HCT116 (cell line): Measurements from ENCODE around the gene GPR146. TPM values are rescaled to one million over a fixed set of nuclear protein-coding genes. Genes with fewer than 3 reads are reported as not detected.

ENCODE experiments used
- ATAC-seq: fragments of 200-7000 bp; cut with Tn5 transposase; 2 replicates; pipeline ENCODE4 v1.9.1; 2020; ENCODE audit warnings: mild to moderate bottlenecking, moderate library complexity
- BruUV-seq: library from RNA; stranded (reverse); fragments of 400-500 nt; replicated peaks from 2 replicates; lab custom pipeline; 2021; lab: Mats Ljungman, UMichigan
- CTCF ChIA-PET: fragments of 300-600 bp; sonication (Branson Sonifier 250); formaldehyde crosslinking; loops from one replicate; lab custom pipeline; 2021; ENCODE audit warnings: antibody characterized with exemption; lab: Charles Lee
- POLR2A ChIA-PET: fragments of 300-600, 350-600 bp; sonication (Branson Sonifier 250); formaldehyde crosslinking; loops from one replicate; lab custom pipeline; 2021; ENCODE audit warnings: antibody characterized with exemption; lab: Charles Lee
- RAD21 ChIA-PET, 2 experiments: fragments of 300-600 bp; sonication (Branson Sonifier 250); formaldehyde crosslinking; loops; one replicate each; lab custom pipeline; 2023; ENCODE audit warnings: low total read pairs in 2 of 2; ENCODE audit not compliant: uncharacterized antibody in 2 of 2, unreplicated experiment in 2 of 2, low non-redundant PET in 1 of 2; lab: Charles Lee
- DNase-seq: peaks from one replicate; pipeline ENCODE4 v3.0.0-alpha.2; 2010; ENCODE audit warnings: low read depth, low spot score
- H2AFZ ChIP-seq: fragments of 200-600 bp; shearing (Covaris generic), sonication (generic); 2 replicates; pipeline ENCODE4 v1.6.1; 2017; ENCODE audit warnings: low read depth, mixed run types, mixed read lengths, antibody characterized with exemption, low read length; ENCODE audit not compliant: poor library complexity, severe bottlenecking
- H3K27ac ChIP-seq: 2 replicates; pipeline ENCODE4 v1.5.1; 2012; ENCODE audit warnings: low read depth, low read length
- H3K27me3 ChIP-seq: fragments of 200-600 bp; sonication (generic); 2 replicates; pipeline ENCODE4 v1.6.1; 2016; ENCODE audit warnings: mixed run types, low read length, mixed read lengths; ENCODE audit not compliant: insufficient read depth
- H3K36me3 ChIP-seq, 2 experiments: fragments of 200-500 bp in 1 of 2; fragments of 200-600 bp in 1 of 2; sonication (Bioruptor generic) in 1 of 2; sonication (generic) in 1 of 2; 2 replicates each; pipeline versions ENCODE4 v1.5.1 to v1.6.1; 2014 to 2016; ENCODE audit warnings: low read length in 2 of 2, inconsistent platforms in 1 of 2, mixed read lengths in 1 of 2, mixed run types in 1 of 2; ENCODE audit not compliant: insufficient read depth in 2 of 2, control insufficient read depth in 1 of 2
- H3K4me1 ChIP-seq, 2 experiments: fragments of 200-600 bp in 1 of 2; sonication (generic) in 1 of 2; 2 replicates each; pipeline versions ENCODE4 v1.5.1 to v1.6.1; 2012 to 2017; ENCODE audit warnings: low read length in 2 of 2, inconsistent platforms in 1 of 2, mild to moderate bottlenecking in 1 of 2, mixed read lengths in 1 of 2, mixed run types in 1 of 2, moderate library complexity in 1 of 2; ENCODE audit not compliant: insufficient read depth in 2 of 2, control insufficient read depth in 1 of 2
- H3K4me2 ChIP-seq: fragments of 200-600 bp; sonication (generic); 2 replicates; pipeline ENCODE4 v1.6.1; 2017; ENCODE audit warnings: mixed run types, low read length, mixed read lengths
- H3K4me3 ChIP-seq, 2 experiments: fragments of 200-600 bp in 1 of 2; sonication (generic) in 1 of 2; replicated peaks in 1 of 2; 2 replicates each; pipeline ENCODE4 v1.5.1; 2011 to 2016; ENCODE audit warnings: low read length in 2 of 2, control low read depth in 1 of 2, low read depth in 1 of 2, mild to moderate bottlenecking in 1 of 2, mixed read lengths in 1 of 2, mixed run types in 1 of 2
- H3K79me2 ChIP-seq: fragments of 200-600 bp; sonication (generic); 2 replicates; pipeline ENCODE4 v1.6.1; 2017; ENCODE audit warnings: mild to moderate bottlenecking, mixed run types, low read length, moderate library complexity, mixed read lengths; ENCODE audit not compliant: insufficient read depth
- H3K9ac ChIP-seq: fragments of 200-600 bp; sonication (generic); 2 replicates; pipeline ENCODE4 v1.6.1; 2016; ENCODE audit warnings: low read length, mixed read lengths
- H3K9me2 ChIP-seq: fragments of 200-600 bp; sonication (generic), shearing (Covaris generic); 2 replicates; pipeline ENCODE4 v1.6.1; 2017; ENCODE audit warnings: mixed run types, mild to moderate bottlenecking, moderate library complexity; ENCODE audit not compliant: insufficient read depth
- H3K9me3 ChIP-seq, 2 experiments: fragments of 200-500 bp in 1 of 2; fragments of 200-600 bp in 1 of 2; sonication (Bioruptor generic) in 1 of 2; sonication (generic) in 1 of 2; 2 replicates each; pipeline ENCODE4 v1.6.1; 2014 to 2017; ENCODE audit warnings: low read length in 2 of 2, mixed read lengths in 2 of 2, inconsistent platforms in 1 of 2, low read depth in 1 of 2, mild to moderate bottlenecking in 1 of 2, mixed run types in 1 of 2, moderate library complexity in 1 of 2; ENCODE audit not compliant: control insufficient read depth in 1 of 2, insufficient read depth in 1 of 2
- H4K20me1 ChIP-seq: fragments of 200-600 bp; sonication (generic), shearing (Covaris generic); 2 replicates; pipeline ENCODE4 v1.6.1; 2017; ENCODE audit warnings: mixed run types, mild to moderate bottlenecking, moderate library complexity; ENCODE audit not compliant: insufficient read depth
- ATF3 ChIP-seq: IDR thresholded peaks from 2 replicates; pipeline ENCODE4 v1.6.1; 2012
- CEBPB ChIP-seq: IDR thresholded peaks from 2 replicates; pipeline ENCODE4 v1.6.1; 2012; ENCODE audit warnings: low read depth
- CTCF ChIP-seq, 3 experiments: fragments of 200-600 bp in 1 of 3; sonication (generic) in 1 of 3; IDR thresholded peaks in 2 of 3; conservative IDR thresholded peaks in 1 of 3; 2 replicates each; pipeline ENCODE4 v1.5.1; 2012 to 2017; ENCODE audit warnings: low read depth in 2 of 3, low read length in 2 of 3, antibody characterized with exemption in 1 of 3, borderline replicate concordance in 1 of 3, control low read depth in 1 of 3, mild to moderate bottlenecking in 1 of 3, mixed read lengths in 1 of 3, mixed run types in 1 of 3, moderate library complexity in 1 of 3; ENCODE audit not compliant: insufficient read depth in 1 of 3
- EGR1 ChIP-seq: IDR thresholded peaks from 2 replicates; pipeline ENCODE4 v1.6.1; 2012; ENCODE audit warnings: low read depth
- EZH2 ChIP-seq: fragments of 200-600 bp; sonication (generic); IDR thresholded peaks from 2 replicates; pipeline ENCODE4 v1.6.1; 2017; ENCODE audit warnings: antibody characterized with exemption, mixed run types
- EZH2phosphoT487 ChIP-seq: fragments of 200-600 bp; IDR thresholded peaks from 2 replicates; pipeline ENCODE4 v1.6.1; 2018; ENCODE audit warnings: antibody characterized with exemption, borderline replicate concordance
- FOSL1 ChIP-seq: IDR thresholded peaks from 2 replicates; pipeline ENCODE4 v1.6.1; 2012; ENCODE audit warnings: low read depth
- MAX ChIP-seq: IDR thresholded peaks from 2 replicates; pipeline ENCODE4 v1.6.1; 2012
- POLR2AphosphoS5 ChIP-seq: IDR thresholded peaks from 2 replicates; pipeline ENCODE4 v1.6.1; 2011; ENCODE audit warnings: mild to moderate bottlenecking, low read depth, low read length, moderate library complexity
- RAD21 ChIP-seq: IDR thresholded peaks from 2 replicates; pipeline ENCODE4 v1.6.1; 2012; ENCODE audit warnings: low read depth, mild to moderate bottlenecking
- REST ChIP-seq: IDR thresholded peaks from 2 replicates; pipeline ENCODE4 v1.6.1; 2012; ENCODE audit warnings: low read depth
- SIN3A ChIP-seq: IDR thresholded peaks from 2 replicates; pipeline ENCODE4 v1.6.1; 2012; ENCODE audit warnings: low read depth
- SP1 ChIP-seq: IDR thresholded peaks from 2 replicates; pipeline ENCODE4 v1.6.1; 2012; ENCODE audit warnings: low read depth
- SRF ChIP-seq: IDR thresholded peaks from 2 replicates; pipeline ENCODE4 v1.6.1; 2012; ENCODE audit warnings: low read depth
- TCF7L2 ChIP-seq: IDR thresholded peaks from 2 replicates; pipeline ENCODE4 v1.7.0; 2011; ENCODE audit warnings: borderline replicate concordance, inconsistent platforms; ENCODE audit not compliant: insufficient read depth, insufficient read length; ENCODE audit errors: extremely low read depth
- YY1 ChIP-seq: IDR thresholded peaks from 2 replicates; pipeline ENCODE4 v1.6.1; 2011; ENCODE audit warnings: low read length, low read depth, moderate library complexity, mild to moderate bottlenecking; ENCODE audit not compliant: insufficient replicate concordance; ENCODE audit errors: extremely low read depth
- ZBTB33 ChIP-seq: IDR thresholded peaks from 2 replicates; pipeline ENCODE4 v1.6.1; 2011; ENCODE audit warnings: mild to moderate bottlenecking, low read length, moderate library complexity; ENCODE audit not compliant: insufficient replicate concordance; ENCODE audit errors: extremely low read depth
- ZFX ChIP-seq: fragments of 450-650 bp; IDR thresholded peaks from 2 replicates; pipeline ENCODE4 v1.6.1; 2017
- ZNF274 ChIP-seq: fragments of 200-500 bp; sonication (Bioruptor generic); IDR thresholded peaks from 2 replicates; pipeline ENCODE4 v1.6.1; 2014; ENCODE audit warnings: mild to moderate bottlenecking, low read depth, low read length, inconsistent platforms
- intact Hi-C: fragments of 100-400 bp; cut with micrococcal nuclease; formaldehyde crosslinking; loops from 2 replicates; pipeline ENCODE4 v1.10.0; 2022
- total RNA-seq: library from RNA; stranded (reverse); gene quantifications from one replicate; pipeline ENCODE4 v1.2.1, GENCODE V29; 2021; ENCODE audit not compliant: unreplicated experiment

GPR146 gene
- total RNA-seq, 1 experiment from 2014 or later: 2.4 TPM

GRCh38 chr7:1061180-1061579, 16.8 kb downstream of the GPR146 start:
- CTCF ChIA-PET: interaction anchor here (1.1 kb wide), 1 partner anchor 68 kb away, joined by 3 read pairs; no protein-coding TSS in a partner anchor
- peaks cover 3% of the 10 kb centered on the region; the same call in 1 of the 2 replicates for H3K79me2 ChIP-seq
- no peak overlapping the region for H3K27ac ChIP-seq
- H3K9me2 ChIP-seq: no peaks in the 10 kb centered on the region
- H3K4me1 ChIP-seq: 0 out of 4 replicates have a peak, but pooled peaks cover 0 to 2% of the 10 kb centered on the region in 2 experiments
- POLR2A ChIA-PET: no interaction called here
- intact Hi-C loops: loop anchor here (10.0 kb wide), 1 partner anchor 156 kb away; no protein-coding TSS in a partner anchor
- ATAC-seq (no peak), DNase-seq (no peak)
- H2AFZ ChIP-seq: no peak overlapping the region
- no TSS peak for BruUV-seq
- H3K27me3 ChIP-seq: no peaks in the 10 kb centered on the region
- RAD21 ChIA-PET: no interaction called here
- no peak overlapping the region for H3K9ac ChIP-seq
- no peak overlapping the region for H3K4me3 ChIP-seq
- no peaks in the 10 kb centered on the region for H3K36me3 ChIP-seq
- no peaks in the 10 kb centered on the region for H3K9me3 ChIP-seq
- no peak for TF ChIP-seq SIN3A
- TF ChIP-seq EZH2phosphoT487: no peak
- TF ChIP-seq TCF7L2: no peak
- no peak for TF ChIP-seq SP1
- no peak for TF ChIP-seq ZNF274
- no peak for TF ChIP-seq REST
- TF ChIP-seq ZFX: no peak
- TF ChIP-seq RAD21: no peak
- no peak for TF ChIP-seq POLR2AphosphoS5
- TF ChIP-seq EZH2: no peak
- no peak for TF ChIP-seq CEBPB
- TF ChIP-seq EGR1: no peak
- TF ChIP-seq FOSL1: no peak
- no peak for TF ChIP-seq YY1
- no peak for TF ChIP-seq ATF3
- TF ChIP-seq SRF: no peak
- TF ChIP-seq CTCF (IDR thresholded peaks at IDR 0.05 in 2 of 3, conservative IDR thresholded peaks at IDR 0.05 in 1 of 3; ENCODE audit: borderline replicate concordance in 1 of 3, insufficient read depth in 1 of 3, low read depth in 2 of 3, low read length in 2 of 3): no peak
- no peak for TF ChIP-seq MAX
- no peak for TF ChIP-seq ZBTB33
- H3K4me2 ChIP-seq: no peak overlapping the region
- H4K20me1 ChIP-seq: no peaks in the 10 kb centered on the region
